HG03442 (cell line): ENCODE data around the gene ENDOG.
A peak's percentile ranks its signal among the peaks of the same experiment; 100 is the strongest.
"Not testable (repeated sequence)": the region's sequence is repeated elsewhere in the genome, so short reads cannot be mapped to it uniquely, and the experiment has no call there.

Source experiments
- ATAC-seq: cut with Tn5 transposase; IDR thresholded peaks from one replicate; pipeline ENCODE4 v1.9.1; 2021; ENCODE audit warnings: mild to moderate bottlenecking, moderate library complexity; ENCODE audit not compliant: unreplicated experiment

The ENDOG gene

GRCh38 chr9:128818099-128818838 lies at the start of gene ENDOG:
TSS of gene ENDOG (plus strand) at chr9:128818500. CDS start at chr9:128818685, 185 bp downstream.
- ATAC-seq = peak; percentile 83

GRCh38 chr9:128768606-128769005 lies 49.7 kb upstream of the ENDOG start:
- ATAC-seq = no peak

- no peak for ATAC-seq
Measured at GRCh38 chr9:128770286-128771030, 47.8 kb upstream of the ENDOG start.

GRCh38 chr9:128771094-128771721 lies 47.1 kb upstream of the ENDOG start:
- ATAC-seq = no peak

- peak; percentile 84 for ATAC-seq
Measured at GRCh38 chr9:128771745-128772519, 46.4 kb upstream of the ENDOG start, which contains the start of gene ZER1. TSS of gene ZER1 (minus strand) at chr9:128771927. CDS start at chr9:128755565, 16,362 bp downstream.

- ATAC-seq = no peak
Measured at GRCh38 chr9:128773049-128773448, 45.3 kb upstream of the ENDOG start.

GRCh38 chr9:128774804-128775203 lies 43.5 kb upstream of the ENDOG start:
- ATAC-seq = no peak

- not testable (repeated sequence) for ATAC-seq
Measured at GRCh38 chr9:128780093-128780492, 38.2 kb upstream of the ENDOG start.

- no peak for ATAC-seq
Measured at GRCh38 chr9:128781187-128782070, 36.9 kb upstream of the ENDOG start.

- ATAC-seq = no peak
Measured at GRCh38 chr9:128782669-128783068, 35.6 kb upstream of the ENDOG start.

GRCh38 chr9:128785427-128785826 lies 32.9 kb upstream of the ENDOG start:
- no peak for ATAC-seq

- peak; percentile 80 for ATAC-seq
Measured at GRCh38 chr9:128786681-128787601, 31.4 kb upstream of the ENDOG start, which contains the start of gene TBC1D13. TSS of gene TBC1D13 (plus strand) at chr9:128787253. CDS start at chr9:128787354, 101 bp downstream.

GRCh38 chr9:128787659-128788058 lies 30.6 kb upstream of the ENDOG start:
- no peak for ATAC-seq

GRCh38 chr9:128788445-128788844 lies 29.9 kb upstream of the ENDOG start:
- no peak for ATAC-seq

- no peak for ATAC-seq
Measured at GRCh38 chr9:128790536-128790935, 27.8 kb upstream of the ENDOG start.

GRCh38 chr9:128792134-128792533 lies 26.2 kb upstream of the ENDOG start:
- no peak for ATAC-seq

- ATAC-seq = no peak
Measured at GRCh38 chr9:128792978-128793686, 25.2 kb upstream of the ENDOG start.

GRCh38 chr9:128794961-128795360 lies 23.3 kb upstream of the ENDOG start:
- not testable (repeated sequence) for ATAC-seq
